ENCODE results near the gene TMEM234. TPM values are rescaled to one million over a fixed set of nuclear protein-coding genes. Genes with fewer than 3 reads are reported as not detected.

TMEM234 gene
- total and polyA plus RNA-seq, 2 of the 13 experiments (the other 11 are each of a cell fraction or from before 2014, with no cell fraction given), result 6.1 to 9.0 TPM

DNA sequence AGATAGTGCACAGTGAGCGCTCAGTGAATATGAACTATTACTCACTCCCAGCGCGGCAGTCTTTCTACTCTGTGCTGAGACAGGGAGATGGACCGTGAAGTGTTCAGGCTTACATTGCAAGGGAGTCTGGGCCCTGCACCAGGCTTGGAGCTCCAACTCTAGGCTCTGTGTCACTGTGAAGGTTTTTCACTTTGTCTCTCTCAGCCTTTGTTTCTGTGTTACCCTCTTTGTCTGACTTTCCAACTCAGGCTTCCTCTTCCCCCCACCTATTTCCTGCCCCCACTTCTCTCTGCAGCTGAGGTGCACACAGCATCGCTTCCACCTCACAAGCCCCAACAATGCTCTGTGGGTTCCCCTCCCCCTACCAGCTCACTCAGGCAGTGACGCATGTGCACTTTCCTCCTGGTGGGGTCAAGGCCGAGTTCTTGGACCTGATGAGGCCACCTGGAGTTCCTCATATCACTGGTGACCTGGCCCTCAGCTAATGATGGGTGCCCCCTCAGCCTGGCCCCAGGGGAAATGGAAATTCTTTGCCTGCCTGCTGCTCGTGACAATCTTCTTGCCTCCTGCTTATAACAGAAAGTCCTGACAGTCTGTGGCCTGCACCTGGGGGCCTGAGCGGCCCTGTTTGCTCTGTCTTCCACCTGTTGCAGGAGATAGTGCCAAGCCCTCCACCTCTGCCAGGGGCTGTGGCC, 27.8 kb upstream of the TMEM234 start (continued):
- TF ChIP-seq TBX2 (CRISPR knock-in tag; IDR thresholded peaks at IDR 0.05; ENCODE audit: borderline replicate concordance) (peak; percentile 68; the same call in 1 of the 2 replicates), ZNF317 (CRISPR knock-in tag; IDR thresholded peaks at IDR 0.05) (peak; percentile 84), ZNF775 (CRISPR knock-in tag; IDR thresholded peaks at IDR 0.05; ENCODE audit: borderline replicate concordance) (0 out of 2 replicates have a peak, but pooled peaks have one; percentile 42), ZFP36 (IDR thresholded peaks at IDR 0.05; ENCODE audit: borderline replicate concordance, low read depth, low read length, partially characterized antibody) (no peak), SALL2 (CRISPR knock-in tag; IDR thresholded peaks at IDR 0.05) (peak; percentile 86; the same call in 1 of the 2 replicates), MYC (CRISPR knock-in tag; IDR thresholded peaks at IDR 0.05; ENCODE audit: borderline replicate concordance) (peak; percentile 86; the same call in 1 of the 2 replicates), MAZ (IDR thresholded peaks at IDR 0.05; ENCODE audit: borderline replicate concordance, low read depth, low read length) (peak; percentile 42; the same call in 1 of the 2 replicates), MAZ (CRISPR knock-in tag; IDR thresholded peaks at IDR 0.05; ENCODE audit: low read depth) (peak; percentile 47; the same call in 1 of the 2 replicates), TBX3 (IDR thresholded peaks at IDR 0.05; ENCODE audit: borderline replicate concordance) (no peak), HOXA3 (CRISPR knock-in tag; IDR thresholded peaks at IDR 0.05) (peak; percentile 72), CEBPG (CRISPR knock-in tag; IDR thresholded peaks at IDR 0.05) (no peak), ZNF432 (CRISPR knock-in tag; IDR thresholded peaks at IDR 0.05; ENCODE audit: borderline replicate concordance) (no peak), AHR (CRISPR knock-in tag; IDR thresholded peaks at IDR 0.05) (no peak), PCBP1 (IDR thresholded peaks at IDR 0.05; ENCODE audit: borderline replicate concordance, low read depth, low read length) (no peak), ZFP36L1 (CRISPR knock-in tag; IDR thresholded peaks at IDR 0.05) (no peak)
- TF ChIP-seq, protein P1, sequence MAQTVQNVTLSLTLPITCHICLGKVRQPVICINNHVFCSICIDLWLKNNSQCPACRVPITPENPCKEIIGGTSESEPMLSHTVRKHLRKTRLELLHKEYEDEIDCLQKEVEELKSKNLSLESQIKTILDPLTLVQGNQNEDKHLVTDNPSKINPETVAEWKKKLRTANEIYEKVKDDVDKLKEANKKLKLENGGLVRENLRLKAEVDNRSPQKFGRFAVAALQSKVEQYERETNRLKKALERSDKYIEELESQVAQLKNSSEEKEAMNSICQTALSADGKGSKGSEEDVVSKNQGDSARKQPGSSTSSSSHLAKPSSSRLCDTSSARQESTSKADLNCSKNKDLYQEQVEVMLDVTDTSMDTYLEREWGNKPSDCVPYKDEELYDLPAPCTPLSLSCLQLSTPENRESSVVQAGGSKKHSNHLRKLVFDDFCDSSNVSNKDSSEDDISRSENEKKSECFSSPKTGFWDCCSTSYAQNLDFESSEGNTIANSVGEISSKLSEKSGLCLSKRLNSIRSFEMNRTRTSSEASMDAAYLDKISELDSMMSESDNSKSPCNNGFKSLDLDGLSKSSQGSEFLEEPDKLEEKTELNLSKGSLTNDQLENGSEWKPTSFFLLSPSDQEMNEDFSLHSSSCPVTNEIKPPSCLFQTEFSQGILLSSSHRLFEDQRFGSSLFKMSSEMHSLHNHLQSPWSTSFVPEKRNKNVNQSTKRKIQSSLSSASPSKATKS (CRISPR knock-in tag; IDR thresholded peaks at IDR 0.05), result no peak
- TF ChIP-seq, protein P2, sequence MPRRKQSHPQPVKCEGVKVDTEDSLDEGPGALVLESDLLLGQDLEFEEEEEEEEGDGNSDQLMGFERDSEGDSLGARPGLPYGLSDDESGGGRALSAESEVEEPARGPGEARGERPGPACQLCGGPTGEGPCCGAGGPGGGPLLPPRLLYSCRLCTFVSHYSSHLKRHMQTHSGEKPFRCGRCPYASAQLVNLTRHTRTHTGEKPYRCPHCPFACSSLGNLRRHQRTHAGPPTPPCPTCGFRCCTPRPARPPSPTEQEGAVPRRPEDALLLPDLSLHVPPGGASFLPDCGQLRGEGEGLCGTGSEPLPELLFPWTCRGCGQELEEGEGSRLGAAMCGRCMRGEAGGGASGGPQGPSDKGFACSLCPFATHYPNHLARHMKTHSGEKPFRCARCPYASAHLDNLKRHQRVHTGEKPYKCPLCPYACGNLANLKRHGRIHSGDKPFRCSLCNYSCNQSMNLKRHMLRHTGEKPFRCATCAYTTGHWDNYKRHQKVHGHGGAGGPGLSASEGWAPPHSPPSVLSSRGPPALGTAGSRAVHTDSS (CRISPR knock-in tag; conservative IDR thresholded peaks at IDR 0.05), result no peak
- TF ChIP-seq, protein P3, sequence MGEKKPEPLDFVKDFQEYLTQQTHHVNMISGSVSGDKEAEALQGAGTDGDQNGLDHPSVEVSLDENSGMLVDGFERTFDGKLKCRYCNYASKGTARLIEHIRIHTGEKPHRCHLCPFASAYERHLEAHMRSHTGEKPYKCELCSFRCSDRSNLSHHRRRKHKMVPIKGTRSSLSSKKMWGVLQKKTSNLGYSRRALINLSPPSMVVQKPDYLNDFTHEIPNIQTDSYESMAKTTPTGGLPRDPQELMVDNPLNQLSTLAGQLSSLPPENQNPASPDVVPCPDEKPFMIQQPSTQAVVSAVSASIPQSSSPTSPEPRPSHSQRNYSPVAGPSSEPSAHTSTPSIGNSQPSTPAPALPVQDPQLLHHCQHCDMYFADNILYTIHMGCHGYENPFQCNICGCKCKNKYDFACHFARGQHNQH (CRISPR knock-in tag; IDR thresholded peaks at IDR 0.05), result peak; percentile 84
- TF ChIP-seq, protein P4, sequence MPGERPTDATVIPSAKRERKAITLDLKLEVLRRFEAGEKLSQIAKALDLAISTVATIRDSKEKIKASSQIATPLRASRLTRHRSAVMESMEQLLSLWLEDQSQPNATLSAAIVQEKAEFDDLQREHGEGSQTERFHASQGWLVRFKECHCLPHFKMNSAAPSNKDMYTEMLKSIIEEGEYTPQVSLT (CRISPR knock-in tag; IDR thresholded peaks at IDR 0.05; ENCODE audit: borderline replicate concordance, low read depth), result no peak
- TF ChIP-seq, protein P5, sequence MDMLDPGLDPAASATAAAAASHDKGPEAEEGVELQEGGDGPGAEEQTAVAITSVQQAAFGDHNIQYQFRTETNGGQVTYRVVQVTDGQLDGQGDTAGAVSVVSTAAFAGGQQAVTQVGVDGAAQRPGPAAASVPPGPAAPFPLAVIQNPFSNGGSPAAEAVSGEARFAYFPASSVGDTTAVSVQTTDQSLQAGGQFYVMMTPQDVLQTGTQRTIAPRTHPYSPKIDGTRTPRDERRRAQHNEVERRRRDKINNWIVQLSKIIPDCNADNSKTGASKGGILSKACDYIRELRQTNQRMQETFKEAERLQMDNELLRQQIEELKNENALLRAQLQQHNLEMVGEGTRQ (IDR thresholded peaks at IDR 0.05; ENCODE audit: low read depth, low read length), result no peak
- TF ChIP-seq, protein P5 (CRISPR knock-in tag; IDR thresholded peaks at IDR 0.05; ENCODE audit: borderline replicate concordance), result no peak
